Epithelial cell of esophagus (primary cell): ENCODE measurements around the gene POLR2A.
A peak's percentile ranks its signal among the peaks of the same experiment; 100 is the strongest.

ENCODE experiments used
- DNase-seq: peaks from one replicate; pipeline ENCODE4 v3.0.0; 2010; ENCODE audit warnings: low read depth
- H3K4me3 ChIP-seq: 2 replicates; pipeline ENCODE4 v1.5.1; 2011; ENCODE audit warnings: mild to moderate bottlenecking, low read length, control low read depth
- TF ChIP-seq, protein P1 (sequence below): IDR thresholded peaks from 2 replicates; pipeline ENCODE4 v1.5.1; 2011; ENCODE audit warnings: low read depth, mild to moderate bottlenecking, low read length, control low read depth, inconsistent platforms; ENCODE audit not compliant: insufficient read depth; ENCODE audit errors: missing control alignments

Gene POLR2A

DNA sequence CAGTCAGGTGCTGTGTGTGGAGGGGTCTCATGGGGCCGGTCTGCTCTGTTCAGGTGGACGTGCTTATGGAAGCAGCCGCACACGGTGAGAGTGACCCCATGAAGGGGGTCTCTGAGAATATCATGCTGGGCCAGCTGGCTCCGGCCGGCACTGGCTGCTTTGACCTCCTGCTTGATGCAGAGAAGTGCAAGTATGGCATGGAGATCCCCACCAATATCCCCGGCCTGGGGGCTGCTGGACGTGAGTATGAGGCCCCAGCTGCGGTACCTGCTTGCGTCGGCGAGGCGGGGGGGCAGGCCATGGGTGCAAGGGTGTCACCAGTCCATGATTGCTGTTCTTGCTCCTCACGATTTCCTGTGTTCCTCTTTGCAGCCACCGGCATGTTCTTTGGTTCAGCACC, 27.9 kb downstream of the POLR2A start:
- TF ChIP-seq, protein P1, sequence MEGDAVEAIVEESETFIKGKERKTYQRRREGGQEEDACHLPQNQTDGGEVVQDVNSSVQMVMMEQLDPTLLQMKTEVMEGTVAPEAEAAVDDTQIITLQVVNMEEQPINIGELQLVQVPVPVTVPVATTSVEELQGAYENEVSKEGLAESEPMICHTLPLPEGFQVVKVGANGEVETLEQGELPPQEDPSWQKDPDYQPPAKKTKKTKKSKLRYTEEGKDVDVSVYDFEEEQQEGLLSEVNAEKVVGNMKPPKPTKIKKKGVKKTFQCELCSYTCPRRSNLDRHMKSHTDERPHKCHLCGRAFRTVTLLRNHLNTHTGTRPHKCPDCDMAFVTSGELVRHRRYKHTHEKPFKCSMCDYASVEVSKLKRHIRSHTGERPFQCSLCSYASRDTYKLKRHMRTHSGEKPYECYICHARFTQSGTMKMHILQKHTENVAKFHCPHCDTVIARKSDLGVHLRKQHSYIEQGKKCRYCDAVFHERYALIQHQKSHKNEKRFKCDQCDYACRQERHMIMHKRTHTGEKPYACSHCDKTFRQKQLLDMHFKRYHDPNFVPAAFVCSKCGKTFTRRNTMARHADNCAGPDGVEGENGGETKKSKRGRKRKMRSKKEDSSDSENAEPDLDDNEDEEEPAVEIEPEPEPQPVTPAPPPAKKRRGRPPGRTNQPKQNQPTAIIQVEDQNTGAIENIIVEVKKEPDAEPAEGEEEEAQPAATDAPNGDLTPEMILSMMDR = no peak
- no peak overlapping the region for H3K4me3 ChIP-seq
- no peak for DNase-seq

DNA sequence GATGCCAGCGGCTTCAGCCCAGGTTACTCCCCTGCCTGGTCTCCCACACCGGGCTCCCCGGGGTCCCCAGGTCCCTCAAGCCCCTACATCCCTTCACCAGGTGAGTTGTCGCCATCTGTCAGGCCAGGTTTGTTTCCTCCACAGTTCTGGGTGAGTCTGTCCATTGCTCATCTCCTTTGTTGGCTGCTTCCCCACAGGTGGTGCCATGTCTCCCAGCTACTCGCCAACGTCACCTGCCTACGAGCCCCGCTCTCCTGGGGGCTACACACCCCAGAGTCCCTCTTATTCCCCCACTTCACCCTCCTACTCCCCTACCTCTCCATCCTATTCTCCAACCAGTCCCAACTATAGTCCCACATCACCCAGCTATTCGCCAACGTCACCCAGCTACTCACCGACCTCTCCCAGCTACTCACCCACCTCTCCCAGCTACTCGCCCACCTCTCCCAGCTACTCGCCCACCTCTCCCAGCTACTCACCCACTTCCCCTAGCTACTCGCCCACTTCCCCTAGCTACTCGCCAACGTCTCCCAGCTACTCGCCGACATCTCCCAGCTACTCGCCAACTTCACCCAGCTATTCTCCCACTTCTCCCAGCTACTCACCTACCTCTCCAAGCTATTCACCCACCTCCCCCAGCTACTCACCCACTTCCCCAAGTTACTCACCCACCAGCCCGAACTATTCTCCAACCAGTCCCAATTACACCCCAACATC, 28.8 kb downstream of the POLR2A start:
- no peak overlapping the region for H3K4me3 ChIP-seq
- TF ChIP-seq, protein P1 = no peak
- DNase-seq = no peak

DNA sequence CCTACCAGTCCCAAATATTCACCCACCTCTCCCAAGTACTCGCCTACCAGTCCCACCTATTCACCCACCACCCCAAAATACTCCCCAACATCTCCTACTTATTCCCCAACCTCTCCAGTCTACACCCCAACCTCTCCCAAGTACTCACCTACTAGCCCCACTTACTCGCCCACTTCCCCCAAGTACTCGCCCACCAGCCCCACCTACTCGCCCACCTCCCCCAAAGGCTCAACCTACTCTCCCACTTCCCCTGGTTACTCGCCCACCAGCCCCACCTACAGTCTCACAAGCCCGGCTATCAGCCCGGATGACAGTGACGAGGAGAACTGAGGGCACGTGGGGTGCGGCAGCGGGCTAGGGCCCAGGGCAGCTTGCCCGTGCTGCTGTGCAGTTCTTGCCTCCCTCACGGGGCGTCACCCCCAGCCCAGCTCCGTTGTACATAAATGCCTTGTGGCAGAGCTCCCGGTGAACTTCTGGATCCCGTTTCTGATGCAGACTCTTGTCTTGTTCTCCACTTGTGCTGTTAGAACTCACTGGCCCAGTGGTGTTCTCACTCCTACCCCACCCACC, 29.8 kb downstream of the POLR2A start:
- TF ChIP-seq, protein P1 = no peak
- H3K4me3 ChIP-seq = no peak overlapping the region
- no peak for DNase-seq

DNA sequence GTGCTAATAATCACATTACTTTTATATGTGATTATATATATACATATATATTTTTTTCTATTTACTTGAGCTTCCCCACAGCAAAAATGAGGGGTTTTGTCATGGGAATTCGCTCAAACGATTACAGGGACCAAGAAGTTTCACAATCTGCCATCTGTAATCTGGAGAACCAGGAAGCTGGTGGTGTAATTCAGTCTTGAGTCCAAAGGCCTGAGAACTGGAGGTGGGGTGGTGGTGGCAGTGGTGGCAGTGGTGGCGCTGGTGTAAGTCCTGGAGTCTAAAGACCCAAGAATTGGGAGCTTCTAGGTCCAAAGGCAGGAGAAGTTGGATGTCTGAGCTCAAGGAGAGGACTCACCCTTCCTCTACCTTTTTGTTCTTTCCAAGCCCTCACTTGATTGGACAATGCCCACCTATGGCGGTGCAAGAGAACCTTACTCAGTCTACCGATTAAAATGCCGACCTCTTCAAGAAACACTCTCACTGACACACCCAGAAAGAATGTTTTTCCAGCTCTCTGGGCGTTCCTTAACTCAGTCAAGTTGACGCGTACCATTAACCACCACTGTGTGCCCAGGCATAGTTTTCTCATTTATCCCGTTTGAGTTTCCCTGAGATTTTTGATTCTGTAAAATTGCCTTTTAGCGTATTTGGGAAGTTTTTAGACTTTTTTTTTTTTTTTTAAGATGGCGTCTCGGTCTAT, 31.9 kb downstream of the POLR2A start:
- TF ChIP-seq, protein P1 = no peak
- no peak overlapping the region for H3K4me3 ChIP-seq
- no peak for DNase-seq

DNA sequence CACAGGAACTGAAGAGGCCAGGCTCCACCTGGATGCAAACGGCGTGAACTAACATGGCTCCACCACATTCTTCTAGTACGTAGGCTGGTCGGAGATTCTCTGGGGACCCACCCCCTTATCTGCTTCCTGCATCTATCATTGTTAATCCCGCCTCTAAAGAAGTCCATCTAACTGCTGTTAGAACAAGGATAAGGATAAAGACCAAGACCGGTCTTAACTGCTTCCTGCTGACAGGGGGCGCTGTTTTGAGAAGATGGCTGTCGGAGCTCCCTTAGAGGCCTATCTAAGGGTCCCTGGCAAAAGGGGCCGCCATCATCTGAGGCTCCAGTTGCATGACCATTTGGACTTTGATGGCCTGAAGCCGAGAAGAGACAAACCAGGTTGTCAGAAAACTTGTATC, 38.9 kb downstream of the POLR2A start:
- TF ChIP-seq, protein P1 = peak; percentile 24
- H3K4me3 ChIP-seq = no peak overlapping the region
- DNase-seq = no peak

DNA sequence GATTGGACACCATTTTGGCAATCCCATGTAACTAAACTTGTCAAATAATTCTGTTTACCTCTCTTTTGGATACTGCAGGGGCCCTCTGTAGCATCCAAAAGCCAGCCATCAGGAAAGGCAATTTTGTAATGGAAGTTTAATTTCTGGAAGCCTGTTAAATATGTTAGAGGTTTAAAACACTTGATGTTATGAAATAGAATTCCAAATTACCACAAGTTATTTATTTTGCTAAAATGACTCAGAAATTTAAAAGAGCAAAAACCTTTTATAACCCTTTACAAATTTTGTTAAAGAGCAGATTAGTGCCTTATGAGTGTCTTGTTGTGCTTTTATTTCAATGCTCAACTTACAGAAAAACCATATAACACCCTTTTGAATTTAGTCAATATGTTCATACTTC, 44.7 kb downstream of the POLR2A start:
- no peak overlapping the region for H3K4me3 ChIP-seq
- no peak for DNase-seq
- TF ChIP-seq, protein P1 = no peak
